HG02678 (cell line): Measurements from ENCODE around the gene NLRP5.
A peak's percentile ranks its signal among the peaks of the same experiment; 100 is the strongest.
"Not testable (repeated sequence)": the region's sequence is repeated elsewhere in the genome, so short reads cannot be mapped to it uniquely, and the experiment has no call there.

ENCODE experiments used
- ATAC-seq: cut with Tn5 transposase; IDR thresholded peaks from one replicate; pipeline ENCODE4 v1.9.1; 2021; ENCODE audit warnings: mild to moderate bottlenecking, moderate library complexity; ENCODE audit not compliant: unreplicated experiment

Gene NLRP5

DNA sequence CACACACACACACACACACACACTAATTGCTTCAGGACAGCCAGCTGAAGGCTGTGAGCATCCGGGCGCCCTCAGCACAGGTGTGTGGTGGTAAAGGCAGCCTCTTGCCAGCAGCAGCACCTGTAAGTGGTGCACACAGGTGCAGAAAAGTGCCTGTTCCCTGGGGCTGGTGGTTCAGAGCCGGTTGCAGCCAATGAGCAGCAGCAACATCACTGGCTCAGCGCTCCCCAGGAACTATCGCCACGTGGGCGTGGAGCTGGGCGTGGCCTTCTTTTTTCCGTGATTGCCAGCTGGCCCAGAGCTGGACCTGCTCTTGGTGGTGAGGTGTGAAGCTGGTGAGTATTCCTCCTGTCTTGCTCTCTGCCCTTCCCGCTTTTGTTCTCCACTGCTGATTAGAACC is at the start of gene NLRP5:
TSS of gene NLRP5 (plus strand) at position 289 of the 400 bp plus-strand sequence.
- ATAC-seq: no peak

DNA sequence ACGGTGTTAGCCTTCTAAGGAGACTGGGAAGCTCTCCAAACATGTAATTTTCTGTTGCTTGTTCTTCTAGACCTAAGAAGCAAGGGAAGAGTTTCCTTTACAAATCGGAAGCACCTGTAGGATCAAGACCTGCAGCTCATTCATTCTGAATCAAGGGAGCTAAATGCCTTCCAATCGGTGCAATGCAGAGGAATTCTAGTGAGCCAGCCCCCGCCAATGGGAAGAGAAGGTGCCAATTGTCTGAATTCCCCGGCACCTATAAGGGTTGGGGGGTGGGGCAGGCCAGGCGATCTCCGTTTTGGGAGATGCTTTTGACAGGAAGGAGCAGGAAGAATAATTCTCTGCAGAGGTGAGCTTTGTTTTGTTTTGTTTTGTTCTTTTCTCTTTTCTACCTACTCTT is 47.4 kb upstream of the NLRP5 start:
- ATAC-seq: no peak

DNA sequence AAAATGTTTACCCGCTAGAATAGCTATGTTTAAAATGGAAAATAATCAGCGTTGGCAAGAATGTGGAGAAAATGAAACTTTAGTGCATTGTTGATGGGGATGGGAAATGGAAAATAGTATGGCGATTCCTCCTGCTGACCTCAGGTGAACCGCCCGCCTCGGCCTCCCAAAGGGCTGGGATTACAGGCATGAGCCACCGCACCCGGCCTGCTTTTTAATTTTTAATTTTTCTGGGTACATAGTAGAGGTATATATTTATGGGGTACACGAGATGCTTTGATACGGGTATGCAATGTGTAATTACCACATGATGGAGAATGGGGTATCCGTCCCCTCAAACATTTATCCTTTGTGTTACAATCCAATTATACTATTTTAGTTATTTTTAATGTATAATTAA is 46.3 kb upstream of the NLRP5 start:
- ATAC-seq: no peak

DNA sequence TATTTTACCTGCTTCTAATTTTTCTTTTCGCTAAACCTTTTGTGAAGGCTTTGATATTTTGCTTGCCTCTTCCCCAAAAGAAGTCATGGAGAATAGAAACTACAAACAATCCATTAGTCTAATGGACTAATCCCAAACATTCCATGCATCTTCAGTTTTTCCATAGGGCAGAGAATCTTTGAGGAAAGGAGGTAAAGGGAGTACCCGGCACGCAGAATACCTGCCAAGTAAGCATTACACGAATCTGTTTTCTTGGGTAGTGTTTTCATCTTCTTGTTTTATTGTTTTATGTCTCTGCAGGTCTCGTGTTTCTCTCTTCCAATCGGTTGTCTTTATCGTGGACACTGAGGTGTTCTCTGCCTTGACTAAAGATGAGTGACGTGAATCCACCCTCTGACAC is 39.0 kb upstream of the NLRP5 start, which contains the start of gene NLRP8:
TSS of gene NLRP8 (plus strand) at position 301 of the 400 bp plus-strand sequence.
- no peak for ATAC-seq

DNA sequence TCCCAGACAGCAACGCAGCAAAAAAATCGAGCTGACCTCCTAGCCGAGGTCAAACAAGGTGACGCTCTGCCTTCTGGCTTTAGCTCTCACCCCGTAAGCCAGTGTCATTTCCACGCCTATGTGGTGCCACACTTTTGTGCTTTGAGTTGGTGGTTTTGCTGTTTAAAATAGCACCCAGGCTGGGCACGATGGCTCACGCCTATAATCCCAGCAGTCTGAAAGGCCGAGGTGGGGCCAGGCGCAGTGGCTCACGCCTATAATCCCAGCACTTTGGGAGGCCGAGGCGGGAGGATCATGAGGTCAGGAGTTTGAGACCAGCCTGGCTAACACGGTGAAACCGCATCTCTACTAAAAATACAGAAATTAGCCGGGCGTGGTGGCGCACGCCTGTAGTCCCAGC is 36.0 kb upstream of the NLRP5 start:
- not testable (repeated sequence) for ATAC-seq

DNA sequence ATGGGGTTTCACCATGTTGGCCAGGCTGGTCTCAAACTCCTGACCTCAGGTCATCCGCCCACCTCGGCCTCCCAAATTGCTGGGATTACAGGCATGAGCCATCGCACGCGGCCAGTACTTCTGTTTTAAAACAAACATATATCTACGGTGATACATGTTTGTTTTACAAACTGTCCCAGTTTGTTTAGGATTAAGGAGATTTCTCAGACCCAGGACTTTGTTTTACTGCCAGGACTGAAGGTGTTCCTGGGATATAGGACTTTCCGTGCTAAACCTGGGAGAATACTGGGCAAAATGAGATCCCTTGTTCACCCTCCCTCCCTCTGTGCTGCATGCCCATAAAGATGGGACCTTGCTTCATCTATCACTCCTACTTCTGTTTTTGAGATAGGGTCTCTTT is 30.1 kb upstream of the NLRP5 start:
- no peak for ATAC-seq

DNA sequence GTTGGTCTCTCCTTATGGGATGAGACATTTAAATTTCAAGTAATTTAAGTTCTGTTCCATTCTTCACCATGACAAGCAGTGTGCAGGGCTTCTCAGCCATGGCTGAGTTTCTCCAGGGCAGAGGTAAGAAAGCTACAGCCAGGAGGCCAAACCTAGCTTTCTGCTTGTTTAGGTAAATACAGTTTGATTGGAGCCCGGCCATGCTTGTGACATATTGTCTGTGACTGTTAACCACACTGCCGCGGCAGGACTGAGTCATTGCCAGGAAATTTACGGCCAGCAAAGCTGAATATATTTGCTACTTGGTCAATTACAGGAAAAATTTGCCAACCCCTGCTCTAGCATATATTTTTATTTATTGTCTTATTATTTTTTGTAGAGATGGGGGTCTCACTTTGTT is 28.2 kb upstream of the NLRP5 start:
- no peak for ATAC-seq

DNA sequence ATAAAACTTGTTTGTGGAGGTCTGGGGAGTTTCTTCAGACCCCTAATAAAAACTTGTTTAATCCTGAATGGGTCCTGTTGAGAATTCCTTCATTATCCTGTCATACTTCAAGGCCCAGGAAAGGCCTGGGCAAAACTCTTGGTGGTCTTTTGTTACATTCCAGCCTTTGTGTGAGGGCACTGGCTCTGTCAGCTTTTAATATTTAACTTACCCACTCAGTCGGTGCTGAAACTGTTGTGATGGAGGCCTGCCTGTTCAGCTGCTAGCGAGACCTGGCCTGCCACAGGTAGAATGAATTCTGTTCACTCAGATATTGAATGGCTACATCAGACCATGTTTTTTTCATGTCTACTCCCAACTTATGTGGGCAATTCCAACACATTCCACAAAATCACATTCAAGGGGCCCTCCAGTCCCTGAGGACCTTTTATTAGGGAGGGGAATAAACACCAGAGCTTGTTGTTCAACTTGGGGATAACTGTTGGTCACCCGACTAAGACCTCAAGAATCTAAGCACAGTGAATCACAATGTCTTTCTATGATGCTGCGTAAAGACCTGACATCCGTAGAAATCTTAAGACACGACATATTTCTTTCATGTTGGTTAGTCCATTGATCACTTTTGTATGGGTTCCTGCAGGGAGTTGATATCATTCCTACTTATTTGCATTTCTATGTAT is 26.4 kb upstream of the NLRP5 start:
- ATAC-seq: no peak

DNA sequence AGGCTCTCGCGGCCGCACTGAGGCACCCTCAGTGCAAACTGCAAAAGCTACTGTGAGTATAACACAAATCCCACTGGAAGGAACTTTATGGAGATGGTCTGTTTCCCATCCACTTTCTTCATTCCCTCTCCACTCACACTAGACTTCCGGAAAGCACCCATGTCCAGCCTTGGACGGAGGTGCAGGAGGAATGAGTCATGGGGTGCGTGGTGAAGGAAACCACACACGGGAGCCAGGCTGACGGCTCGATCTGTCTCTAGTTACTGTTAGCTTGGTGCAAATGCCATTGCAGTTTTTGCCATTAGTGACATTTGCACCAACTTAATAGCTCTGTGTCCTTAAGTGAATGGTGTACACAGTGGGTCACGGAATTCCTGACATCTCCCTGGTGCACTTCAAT is 24.4 kb upstream of the NLRP5 start:
- ATAC-seq: no peak

DNA sequence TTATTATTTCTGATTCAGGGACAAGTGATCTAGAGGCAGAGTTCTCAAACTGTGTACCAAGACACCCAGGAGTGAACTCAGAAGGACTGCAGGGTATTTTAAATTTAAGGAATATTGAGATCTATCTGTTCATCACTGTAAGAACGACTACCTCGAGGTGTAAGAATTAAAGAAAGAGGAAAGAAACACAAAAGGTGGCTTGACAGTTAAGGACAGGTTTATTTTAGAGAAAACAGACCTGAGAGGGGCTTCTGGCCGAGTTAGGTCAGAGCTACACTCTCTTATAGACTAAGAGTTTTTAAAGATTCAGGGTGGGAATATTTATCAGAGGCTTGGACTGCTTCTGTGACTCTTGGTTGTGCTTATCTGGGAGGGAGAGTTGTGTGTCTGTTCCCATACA is 12.6 kb upstream of the NLRP5 start:
- no peak for ATAC-seq

DNA sequence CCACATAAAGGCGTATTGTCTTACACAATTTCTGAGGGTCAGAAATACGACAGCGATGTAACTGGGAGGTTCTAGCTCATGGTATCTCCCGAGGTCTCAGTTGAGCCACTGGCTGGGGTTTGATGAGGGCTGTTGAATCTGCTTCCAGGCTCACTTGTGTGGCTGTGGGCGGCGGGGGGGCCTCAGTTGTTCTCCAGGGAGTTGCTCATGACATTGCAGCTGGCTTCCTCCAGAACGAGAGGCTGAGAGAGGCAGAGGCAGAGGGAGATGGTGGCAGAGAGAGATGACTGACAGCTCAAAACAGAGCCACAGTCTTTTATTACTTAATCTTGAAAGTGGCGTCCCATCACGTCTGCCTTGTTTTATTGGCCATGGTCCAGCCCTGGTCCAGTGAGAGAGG is 6.2 kb upstream of the NLRP5 start:
- ATAC-seq: no peak

DNA sequence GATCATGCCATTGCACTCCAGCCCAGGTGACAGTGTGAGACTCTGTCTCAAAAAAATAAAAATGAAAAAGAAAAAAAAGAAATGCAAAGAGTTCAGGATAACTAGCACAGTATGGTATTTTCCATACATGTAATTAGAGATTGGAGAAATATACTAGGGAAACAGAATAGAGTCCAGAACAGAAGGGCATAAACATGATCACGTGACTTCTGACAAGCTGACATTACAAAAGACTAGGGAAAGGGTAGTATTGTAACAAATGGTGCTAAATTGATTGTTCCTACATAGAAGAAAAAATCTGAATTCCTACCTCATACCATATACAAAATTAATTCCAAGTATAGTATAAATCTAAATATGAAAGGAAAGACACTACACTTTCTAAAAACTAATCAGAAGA is 1.3 kb upstream of the NLRP5 start:
- no peak for ATAC-seq

DNA sequence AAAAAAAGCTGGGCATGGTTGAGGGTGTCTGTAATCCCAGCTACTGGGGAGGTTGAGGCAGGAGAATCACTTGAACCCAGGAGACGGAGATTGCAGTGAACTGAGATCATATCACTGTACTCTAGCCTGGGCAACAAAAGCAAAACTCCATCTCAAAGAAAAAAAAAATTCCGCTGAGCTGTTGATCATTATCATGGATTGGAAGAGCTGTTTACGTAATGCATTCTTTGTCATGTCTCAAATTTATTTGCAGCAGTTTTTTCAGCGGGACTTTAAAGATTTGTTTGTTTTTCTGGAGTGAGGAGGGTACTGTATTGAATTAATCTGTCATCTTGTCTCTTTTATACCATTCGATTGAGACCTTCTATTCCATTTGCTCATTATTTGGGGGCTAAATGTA is 4.3 kb downstream of the NLRP5 start:
- no peak for ATAC-seq

DNA sequence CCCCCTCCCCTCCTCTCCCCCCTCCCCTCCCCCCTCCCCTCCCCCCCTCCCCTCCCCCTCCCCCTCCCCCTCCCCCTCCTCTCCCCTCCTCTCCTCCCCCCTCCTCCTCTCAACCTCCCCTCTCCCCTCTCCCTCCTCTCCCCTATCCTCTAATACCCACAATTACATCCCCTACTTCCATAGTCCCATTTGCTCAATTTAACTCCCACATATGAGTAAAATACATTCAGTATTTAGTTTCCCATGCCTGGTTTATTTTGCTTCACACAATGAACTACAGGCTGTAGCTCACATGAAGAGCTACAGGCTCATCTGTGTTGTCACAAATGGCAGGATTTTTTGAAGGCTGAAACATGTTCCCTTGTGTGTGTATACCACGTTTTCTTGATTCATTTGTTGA is 6.9 kb downstream of the NLRP5 start:
- ATAC-seq: no peak

DNA sequence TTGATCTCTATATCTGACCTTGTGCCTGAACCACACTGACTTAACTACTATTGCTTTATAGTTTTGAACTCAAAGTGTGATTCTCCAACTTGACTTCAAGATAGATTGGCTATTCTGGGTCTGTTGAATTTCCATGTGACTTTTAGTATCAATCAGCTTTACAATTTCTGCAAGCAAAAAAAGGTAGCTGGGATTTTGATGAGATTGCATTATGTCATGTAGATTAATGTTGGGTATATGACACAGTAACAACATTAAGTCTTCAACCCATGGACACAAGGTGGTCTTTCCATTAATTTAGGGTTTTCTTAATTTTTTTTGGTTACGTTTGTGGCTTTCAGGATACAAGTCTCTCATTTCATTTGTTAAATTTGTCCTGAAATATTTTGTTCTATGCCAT is 28.2 kb downstream of the NLRP5 start:
- ATAC-seq: no peak

DNA sequence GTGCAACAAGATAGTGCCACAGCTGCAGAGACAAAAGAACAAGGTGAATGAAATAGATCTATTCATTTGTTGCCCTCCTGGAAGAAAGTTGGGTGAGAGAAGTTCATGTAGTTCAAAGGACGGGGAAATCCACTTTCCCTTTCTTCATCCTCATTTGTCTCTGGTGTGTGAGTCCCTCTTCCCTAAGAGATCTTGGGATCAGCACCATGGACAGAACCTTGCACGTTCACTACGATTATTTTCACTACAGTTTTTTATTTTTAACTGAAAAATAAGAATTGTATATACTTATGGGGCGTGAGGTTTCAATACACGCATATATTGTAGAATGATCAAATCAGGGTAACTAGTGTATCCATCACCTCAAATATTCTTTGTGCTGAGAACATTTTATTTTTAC is 29.2 kb downstream of the NLRP5 start:
- no peak for ATAC-seq

DNA sequence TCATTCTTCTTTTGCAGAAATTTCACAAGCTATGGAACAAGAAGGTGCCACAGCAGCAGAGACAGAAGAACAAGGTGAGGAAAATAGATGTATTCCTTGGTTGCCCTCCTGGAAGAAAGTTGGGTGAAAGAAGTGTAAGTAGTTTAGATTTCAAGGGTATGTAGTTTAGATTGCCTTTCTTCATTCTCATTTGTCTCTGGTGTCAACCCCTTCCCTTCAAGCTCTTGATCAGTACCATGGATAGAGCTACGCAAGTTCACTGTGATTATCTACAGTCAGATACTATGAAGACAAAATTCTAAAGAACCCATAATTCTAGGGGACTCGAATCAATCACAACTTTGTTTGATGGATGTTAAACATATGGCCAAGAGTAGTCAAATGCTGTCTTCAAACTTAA is 32.8 kb downstream of the NLRP5 start:
- ATAC-seq: not testable (repeated sequence)

DNA sequence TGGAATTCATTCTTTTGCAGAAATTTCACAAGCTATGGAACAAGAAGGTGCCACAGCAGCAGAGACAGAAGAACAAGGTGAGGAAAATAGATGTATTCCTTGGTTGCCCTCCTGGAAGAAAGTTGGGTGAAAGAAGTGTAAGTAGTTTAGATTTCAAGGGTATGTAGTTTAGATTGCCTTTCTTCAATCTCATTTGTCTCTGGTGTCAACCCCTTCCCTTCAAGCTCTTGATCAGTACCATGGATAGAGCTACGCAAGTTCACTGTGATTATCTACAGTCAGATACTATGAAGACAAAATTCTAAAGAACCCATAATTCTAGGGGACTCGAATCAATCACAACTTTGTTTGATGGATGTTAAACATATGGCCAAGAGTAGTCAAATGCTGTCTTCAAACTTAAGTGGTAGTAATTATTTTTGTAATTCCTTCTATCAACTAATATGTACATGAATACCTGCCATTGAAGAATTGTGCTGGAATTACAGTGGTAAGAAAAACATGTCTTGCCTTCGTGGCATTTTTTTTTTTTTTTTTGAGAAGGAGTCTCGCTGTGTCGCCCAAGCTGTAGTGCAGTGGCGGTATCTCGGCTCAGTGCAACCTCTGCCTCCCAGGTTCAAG is 33.9 kb downstream of the NLRP5 start:
- not testable (repeated sequence) for ATAC-seq

DNA sequence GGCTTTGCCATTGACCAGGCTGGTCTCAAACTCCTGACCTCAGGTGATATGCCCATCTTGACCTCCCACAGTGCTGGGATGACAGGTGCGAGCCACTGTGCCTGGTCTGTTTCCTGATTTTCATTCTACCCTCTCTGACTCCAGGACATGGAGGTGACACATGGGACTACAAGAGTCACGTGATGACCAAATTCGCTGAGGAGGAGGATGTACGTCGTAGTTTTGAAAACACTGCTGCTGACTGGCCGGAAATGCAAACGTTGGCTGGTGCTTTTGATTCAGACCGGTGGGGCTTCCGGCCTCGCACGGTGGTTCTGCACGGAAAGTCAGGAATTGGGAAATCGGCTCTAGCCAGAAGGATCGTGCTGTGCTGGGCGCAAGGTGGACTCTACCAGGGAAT is 40.2 kb downstream of the NLRP5 start:
- ATAC-seq: no peak

DNA sequence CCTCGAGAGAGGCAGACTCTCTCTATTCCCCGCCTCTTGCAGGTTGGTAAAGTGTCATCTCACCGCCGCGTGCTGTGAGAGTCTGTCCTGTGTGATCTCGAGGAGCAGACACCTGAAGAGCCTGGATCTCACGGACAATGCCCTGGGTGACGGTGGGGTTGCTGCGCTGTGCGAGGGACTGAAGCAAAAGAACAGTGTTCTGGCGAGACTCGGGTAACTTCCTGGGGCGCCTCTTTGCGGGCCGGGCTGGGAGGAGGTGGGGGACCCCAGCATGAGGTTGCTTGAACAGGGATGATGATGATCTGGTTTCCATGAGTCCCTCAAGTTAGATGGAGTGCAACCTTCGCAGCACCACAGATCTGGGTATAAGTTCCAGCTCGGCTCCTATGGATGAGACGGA is 67.0 kb downstream of the NLRP5 start:
- no peak for ATAC-seq

DNA sequence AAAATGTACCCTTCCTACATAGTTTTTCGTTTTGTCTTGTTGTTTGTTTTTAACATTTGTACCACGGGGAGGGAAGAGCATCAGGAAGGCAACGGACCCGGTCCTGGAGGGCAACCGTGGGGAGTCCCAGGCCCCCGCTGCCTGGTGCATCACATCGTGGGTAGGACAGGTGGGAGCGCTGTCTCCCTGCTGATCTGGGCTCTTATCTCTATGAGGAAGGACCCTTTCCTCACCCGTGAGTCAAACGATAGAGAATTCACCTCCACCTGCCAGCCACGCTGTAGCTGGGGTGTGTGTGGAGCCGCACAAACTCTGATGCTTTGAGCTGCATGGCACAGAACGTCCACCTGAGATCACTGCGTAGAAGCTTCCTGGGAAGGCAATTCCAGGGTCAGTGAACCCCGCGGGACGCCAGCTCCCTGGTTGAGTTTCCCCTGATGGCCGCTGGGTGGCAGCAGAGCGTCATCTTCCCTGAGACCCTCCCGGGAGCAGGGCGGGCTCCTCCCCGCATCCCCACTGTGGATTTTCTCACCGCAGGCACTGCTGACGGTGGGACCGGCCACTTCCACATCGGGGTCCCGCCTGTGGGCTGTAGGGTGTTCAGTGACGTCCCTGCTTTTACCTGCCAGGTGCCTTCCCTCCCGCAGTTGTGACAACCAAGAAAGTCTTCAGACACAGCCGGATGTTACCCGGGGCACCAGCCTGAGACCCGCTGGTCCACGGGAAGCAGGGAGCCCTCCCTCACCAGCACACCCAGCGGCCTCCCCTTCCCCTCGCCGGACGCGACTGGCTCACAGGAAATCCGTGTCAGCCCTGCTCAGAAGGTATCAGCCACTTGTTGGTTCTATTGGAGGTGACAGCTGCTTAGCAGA is 79.8 kb downstream of the NLRP5 start:
- peak; percentile 49 for ATAC-seq

DNA sequence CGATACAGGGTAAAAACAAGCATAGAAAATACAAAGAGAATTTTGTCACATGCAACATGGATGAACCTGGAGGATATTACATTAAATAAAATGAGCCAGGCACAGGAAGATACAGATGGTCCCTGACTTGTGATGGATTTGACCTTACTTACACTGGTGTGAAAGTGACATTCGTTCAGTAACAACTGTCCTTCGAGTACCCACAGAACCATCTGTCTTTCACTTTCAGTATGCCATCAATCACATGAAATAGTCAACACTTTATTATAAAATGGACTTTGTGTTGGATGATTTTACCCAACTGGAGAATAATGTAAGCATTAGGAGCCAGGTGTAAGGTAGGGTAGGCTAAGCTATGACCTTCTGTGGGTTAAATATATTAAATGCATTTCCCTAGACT is 83.1 kb downstream of the NLRP5 start:
- no peak for ATAC-seq
